H9 (cell line): ENCODE results near the gene NOS1AP. TPM values are rescaled to one million over a fixed set of nuclear protein-coding genes. Genes with fewer than 3 reads are reported as not detected.

Source experiments
- DNase-seq: peaks from one replicate; pipeline ENCODE4 v3.0.0-alpha.2; 2017
- H2AFZ ChIP-seq: one replicate; pipeline ENCODE4 v1.6.1; 2013; ENCODE audit warnings: mild to moderate bottlenecking, low read length, control low read depth, moderate library complexity
- H2AK5ac ChIP-seq: 2 replicates; pipeline ENCODE4 v1.6.1; 2013; ENCODE audit warnings: low read length, control low read depth, mixed read lengths; ENCODE audit not compliant: insufficient read length
- H2BK120ac ChIP-seq: one replicate; pipeline ENCODE4 v1.6.1; 2013; ENCODE audit warnings: low read depth, mild to moderate bottlenecking, low read length, control low read depth, inconsistent platforms; ENCODE audit not compliant: poor library complexity, severe bottlenecking
- H2BK12ac ChIP-seq: 2 replicates; pipeline ENCODE4 v1.6.1; 2013; ENCODE audit warnings: low read length, control low read depth, mixed read lengths, low read depth; ENCODE audit not compliant: insufficient read length
- H2BK15ac ChIP-seq: 2 replicates; pipeline ENCODE4 v1.6.1; 2013; ENCODE audit warnings: low read depth, low read length, control low read depth
- H2BK20ac ChIP-seq: one replicate; pipeline ENCODE4 v1.6.1; 2013; ENCODE audit warnings: low read depth, mild to moderate bottlenecking, low read length, control low read depth, inconsistent platforms; ENCODE audit not compliant: poor library complexity, severe bottlenecking
- H2BK5ac ChIP-seq: 2 replicates; pipeline ENCODE4 v1.6.1; 2013; ENCODE audit warnings: low read length, control low read depth, mixed read lengths; ENCODE audit not compliant: insufficient read length
- H3K14ac ChIP-seq: 2 replicates; pipeline ENCODE4 v1.6.1; 2013; ENCODE audit warnings: low read length, control low read depth; ENCODE audit not compliant: insufficient read depth
- H3K18ac ChIP-seq: 2 replicates; pipeline ENCODE4 v1.6.1; 2013; ENCODE audit warnings: low read depth, mild to moderate bottlenecking, mixed read lengths, low read length, control low read depth; ENCODE audit not compliant: insufficient read length
- H3K23ac ChIP-seq: 2 replicates; pipeline ENCODE4 v1.6.1; 2013; ENCODE audit warnings: low read length, control low read depth, mixed read lengths, low read depth; ENCODE audit not compliant: insufficient read length
- H3K23me2 ChIP-seq: 2 replicates; pipeline ENCODE4 v1.6.1; 2013; ENCODE audit warnings: low read depth, mild to moderate bottlenecking, mixed read lengths, low read length, control low read depth; ENCODE audit not compliant: insufficient read length, poor library complexity, severe bottlenecking
- H3K27ac ChIP-seq: 2 replicates; pipeline ENCODE4 v1.5.1; 2013; ENCODE audit warnings: low read length, control low read depth, mixed read lengths, low read depth; ENCODE audit not compliant: insufficient read length
- H3K27me3 ChIP-seq: 2 replicates; pipeline ENCODE4 v1.6.1; 2013; ENCODE audit warnings: low read length, control low read depth, inconsistent platforms; ENCODE audit not compliant: insufficient read depth
- H3K4ac ChIP-seq: 2 replicates; pipeline ENCODE4 v1.6.1; 2013; ENCODE audit warnings: low read depth, mild to moderate bottlenecking, control low read depth, inconsistent platforms, low read length, moderate library complexity
- H3K4me1 ChIP-seq: 2 replicates; pipeline ENCODE4 v1.6.1; 2013; ENCODE audit warnings: low read length, control low read depth, inconsistent platforms; ENCODE audit not compliant: insufficient read depth
- H3K4me2 ChIP-seq: 2 replicates; pipeline ENCODE4 v1.6.1; 2013; ENCODE audit warnings: low read length, control low read depth, mixed read lengths; ENCODE audit not compliant: insufficient read length, insufficient read depth
- H3K56ac ChIP-seq: 2 replicates; pipeline ENCODE4 v1.6.1; 2013; ENCODE audit warnings: low read depth, mild to moderate bottlenecking, mixed read lengths, low read length, control low read depth; ENCODE audit not compliant: insufficient read length
- H3K79me1 ChIP-seq: 2 replicates; pipeline ENCODE4 v1.6.1; 2013; ENCODE audit warnings: low read depth, mild to moderate bottlenecking, moderate library complexity, low read length, control low read depth, inconsistent platforms; ENCODE audit not compliant: insufficient read depth, poor library complexity, severe bottlenecking
- H3K79me2 ChIP-seq: 2 replicates; pipeline ENCODE4 v1.6.1; 2013; ENCODE audit warnings: low read length, control low read depth, inconsistent platforms; ENCODE audit not compliant: insufficient read depth
- H3K9ac ChIP-seq: 2 replicates; pipeline ENCODE4 v1.6.1; 2013; ENCODE audit warnings: low read length, control low read depth, mixed read lengths; ENCODE audit not compliant: insufficient read length; ENCODE audit errors: extremely low read depth
- H3K9me3 ChIP-seq: one replicate; pipeline ENCODE4 v1.6.1; 2013; ENCODE audit warnings: low read depth, low read length, inconsistent platforms; ENCODE audit not compliant: control insufficient read depth
- H3T11ph ChIP-seq: one replicate; pipeline ENCODE4 v1.6.1; 2013; ENCODE audit warnings: mild to moderate bottlenecking, low read length, control low read depth, inconsistent platforms
- H4K20me1 ChIP-seq: one replicate; pipeline ENCODE4 v1.6.1; 2013; ENCODE audit not compliant: control insufficient read depth, insufficient read length, insufficient read depth
- H4K5ac ChIP-seq: 2 replicates; pipeline ENCODE4 v1.6.1; 2013; ENCODE audit warnings: low read depth, mild to moderate bottlenecking, mixed read lengths, low read length, control low read depth; ENCODE audit not compliant: insufficient read length
- H4K8ac ChIP-seq: replicated peaks from 2 replicates; pipeline ENCODE4 v1.6.1; 2013; ENCODE audit warnings: low read length, control low read depth, mixed read lengths, low read depth; ENCODE audit not compliant: insufficient read length
- H4K91ac ChIP-seq: 2 replicates; pipeline ENCODE4 v1.6.1; 2013; ENCODE audit warnings: low read depth, mild to moderate bottlenecking, moderate library complexity, mixed read lengths, low read length, control low read depth; ENCODE audit not compliant: insufficient read length
- H3K27ac Mint-ChIP-seq, 3 experiments: 2 replicates in 2 of 3; 3 replicates in 1 of 3; pipeline ENCODE4 v1.8.0; 2020 to 2021; ENCODE audit warnings: mixed read lengths in 3 of 3, mild to moderate bottlenecking in 1 of 3, moderate library complexity in 1 of 3
- H3K27me3 Mint-ChIP-seq: 2 replicates; pipeline ENCODE4 v1.8.0; 2021; ENCODE audit warnings: low read depth, mild to moderate bottlenecking, moderate library complexity, mixed read lengths
- H3K36me3 Mint-ChIP-seq, 3 experiments: 2 replicates in 2 of 3; 3 replicates in 1 of 3; pipeline ENCODE4 v1.8.0; 2020 to 2021; ENCODE audit warnings: low read depth in 3 of 3, mixed read lengths in 3 of 3; ENCODE audit not compliant: insufficient read depth in 1 of 3
- H3K4me1 Mint-ChIP-seq, 2 experiments: 2 replicates each; pipeline ENCODE4 v1.8.0; 2020; ENCODE audit warnings: mixed read lengths in 2 of 2
- H3K4me3 Mint-ChIP-seq, 2 experiments: 2 replicates in 1 of 2; 3 replicates in 1 of 2; pipeline ENCODE4 v1.8.0; 2020 to 2021; ENCODE audit warnings: mild to moderate bottlenecking in 2 of 2, mixed read lengths in 2 of 2, moderate library complexity in 1 of 2
- H3K9me3 Mint-ChIP-seq, 2 experiments: 2 replicates in 1 of 2; 3 replicates in 1 of 2; pipeline ENCODE4 v1.8.0; 2020; ENCODE audit warnings: mild to moderate bottlenecking in 2 of 2, mixed read lengths in 2 of 2, moderate library complexity in 1 of 2
- CTCF ChIP-seq: fragments of 200-600 bp; sonication (generic); conservative IDR thresholded peaks from 3 replicates; pipeline ENCODE4 v1.8.0; 2021; ENCODE audit warnings: antibody characterized with exemption, mild to moderate bottlenecking
- WGBS: extraction: QIAGEN DNeasy Blood & Tissue Kit; methylation state at CpG from one replicate; pipeline ENCODE4 v1.1.7; 2013; ENCODE audit warnings: missing lambda C conversion rate, low lambda C conversion rate, mixed read lengths; ENCODE audit not compliant: insufficient read length; ENCODE audit errors: extremely low coverage; 5-methylcytosine and 5-hydroxymethylcytosine counted together
- total RNA-seq: library from RNA; stranded (reverse); gene quantifications from 2 replicates; pipeline ENCODE4 v1.2.1, GENCODE V29; 2021

NOS1AP gene
- total RNA-seq, 1 experiment from 2014 or later = 8.4 TPM

- Histone ChIP-seq H3K14ac (no peak overlapping the region), H3K4me2 (no peak overlapping the region), H2BK12ac (no peak overlapping the region), H4K5ac (no peak overlapping the region), H3K56ac (no peak overlapping the region), H3K9me3 (no peaks in the 10 kb centered on the region), H4K8ac (no peak overlapping the region), H2AFZ (no peak overlapping the region), H2BK5ac (no peak overlapping the region), H3K18ac (no peak overlapping the region), H3K4ac (no peak overlapping the region), H4K20me1 (no peaks in the 10 kb centered on the region), H3K4me1 (no peaks in the 10 kb centered on the region), H3K79me2 (no peaks in the 10 kb centered on the region), H3K79me1 (no peaks in the 10 kb centered on the region), H2BK15ac (no peak overlapping the region), H2BK120ac (no peak overlapping the region), H3K23me2 (no peaks in the 10 kb centered on the region), H3K27ac (no peak overlapping the region), H3T11ph (no peak overlapping the region), H4K91ac (no peak overlapping the region), H3K23ac (no peak overlapping the region), H2BK20ac (no peak overlapping the region), H3K27me3 (no peaks in the 10 kb centered on the region), H2AK5ac (no peak overlapping the region), H3K9ac (no peak overlapping the region)
- Mint-ChIP-seq H3K4me1 (peaks cover 13 to 19% of the 10 kb centered on the region in 2 experiments), H3K4me3 (no peak overlapping the region), H3K27me3 (no peaks in the 10 kb centered on the region; the same call in 1 of the 2 replicates), H3K27ac (no peak overlapping the region), H3K9me3 (no peaks in the 10 kb centered on the region; a peak in 1 of 5 replicates), H3K36me3 (no peaks in the 10 kb centered on the region)
- no peak for DNase-seq
- no CpG with 5 or more reads among the region's 1 CpG for WGBS
- TF ChIP-seq CTCF = no peak
Measured at GRCh38 chr1:162060314-162060713, 9.2 kb upstream of the NOS1AP start.
